Aorta (tissue), 5 donors: ENCODE data around the gene NCKAP5. TPM values are rescaled to one million over a fixed set of nuclear protein-coding genes. Genes with fewer than 3 reads are reported as not detected.

Source experiments
- ATAC-seq: fragments of 200-7000 bp; cut with Tn5 transposase; one replicate; pipeline ENCODE4 v1.9.1; 2022; ENCODE audit warnings: moderate library complexity; ENCODE audit not compliant: low FRiP score
- DNase-seq, 2 donors: peaks; one replicate each; pipeline ENCODE4 v3.0.0-alpha.2; 2020
- H3K27ac ChIP-seq, 2 donors: one replicate each; pipeline ENCODE4 v1.5.1; 2013; ENCODE audit warnings: low read length in 2 of 2, mild to moderate bottlenecking in 2 of 2, moderate library complexity in 2 of 2, control low read depth in 1 of 2, inconsistent platforms in 1 of 2, low read depth in 1 of 2
- H3K27me3 ChIP-seq, 2 donors: one replicate each; pipeline ENCODE4 v1.6.1; 2013; ENCODE audit warnings: control low read depth in 1 of 2, low read length in 1 of 2, mild to moderate bottlenecking in 1 of 2, moderate library complexity in 1 of 2; ENCODE audit not compliant: insufficient read depth in 2 of 2, control insufficient read depth in 1 of 2
- H3K36me3 ChIP-seq, 2 donors: one replicate each; pipeline ENCODE4 v1.6.1; 2013; ENCODE audit warnings: control low read depth in 1 of 2, low read length in 1 of 2, mild to moderate bottlenecking in 1 of 2; ENCODE audit not compliant: insufficient read depth in 2 of 2, control insufficient read depth in 1 of 2
- H3K4me1 ChIP-seq, 2 donors: one replicate each; pipeline ENCODE4 v1.6.1; 2013; ENCODE audit warnings: low read length in 2 of 2, control low read depth in 1 of 2, mild to moderate bottlenecking in 1 of 2, moderate library complexity in 1 of 2; ENCODE audit not compliant: insufficient read depth in 2 of 2, control insufficient read depth in 1 of 2
- H3K4me3 ChIP-seq, 2 donors: one replicate each; pipeline ENCODE4 v1.5.1; 2013; ENCODE audit warnings: low read length in 2 of 2, control low read depth in 1 of 2, mild to moderate bottlenecking in 1 of 2
- H3K9me3 ChIP-seq: one replicate; pipeline ENCODE4 v1.6.1; 2013; ENCODE audit warnings: mild to moderate bottlenecking, low read length; ENCODE audit not compliant: control insufficient read depth
- WGBS, 2 donors: extraction: QIAGEN DNeasy Blood & Tissue Kit; methylation state at CpG; one replicate each; pipeline ENCODE4 v1.1.7; 2013; 5-methylcytosine and 5-hydroxymethylcytosine counted together
- intact Hi-C, 2 donors: fragments of 100-400 bp; cut with DNase I; formaldehyde crosslinking; loops; one replicate each; pipeline versions ENCODE4 v1.14.2 to v1.15.0; 2022
- polyA plus RNA-seq, 2 donors: library from polyadenylated mRNA; stranded (reverse); fragments of 200-250 nt; gene quantifications; one replicate each; pipeline ENCODE4 v1.2.3, GENCODE V29; 2013
- total RNA-seq, 2 donors: library from RNA; stranded (reverse); fragmentation: NEBNext Ultra II Directional; extraction: Animal tissue kit (Norgen Biotek cat#: 25700); gene quantifications; one replicate each; pipeline ENCODE4 v1.2.1, GENCODE V29; 2021
- donor health status: healthy with polysubstance abuse.
- donor health status: Bipolar disorder and iron deficiency.
- donor health status: DM: no; HTN: no; CAD: no.
- donor health status: DM: no; HTN: no; CAD: no.
- donor health status: DM: yes; HTN: yes; CAD: no.

NCKAP5 gene
- total and polyA plus RNA-seq, 4 donors, result 0.75 to 7.5 (median 2.4) TPM; not detected in 1

GRCh38 chr2:133439565-133439920 is 128.7 kb downstream of the NCKAP5 start:
- ATAC-seq, result no peak
- no peaks in the 10 kb centered on the region for H3K4me1 ChIP-seq
- intact Hi-C loops, result no loop called here

DNA sequence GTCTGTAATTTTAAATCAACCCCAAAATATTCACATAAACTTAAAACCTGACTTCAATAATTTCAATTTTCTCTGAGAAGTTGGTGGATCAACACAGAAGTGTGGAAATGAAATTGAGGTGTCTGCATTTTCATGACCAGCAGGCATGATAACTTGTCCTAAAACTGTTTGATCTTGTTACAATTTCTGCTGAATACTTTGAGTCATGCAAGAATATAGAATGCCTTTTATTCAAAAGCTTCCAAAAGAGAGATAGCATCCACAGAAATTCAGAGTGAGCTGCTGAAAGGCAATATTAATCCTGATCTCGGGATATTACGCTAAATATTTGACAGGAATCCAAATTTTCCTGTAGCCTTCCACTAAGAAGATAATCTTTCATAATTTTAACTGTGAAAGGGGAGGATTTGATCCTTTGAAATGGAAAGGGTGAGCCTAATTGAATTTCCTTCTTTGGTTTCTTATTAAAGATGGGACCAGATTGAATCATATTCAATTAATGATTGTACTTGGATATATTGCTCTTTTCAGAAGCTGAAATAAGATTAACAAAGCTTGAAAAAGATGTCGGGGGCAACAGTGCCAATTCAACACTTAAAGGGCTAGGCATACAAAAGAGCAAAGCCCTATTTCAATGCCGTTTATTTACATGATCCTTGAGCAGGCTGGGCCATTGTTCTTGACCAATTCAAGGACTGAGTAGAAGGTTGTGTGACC is 129.3 kb downstream of the NCKAP5 start:
- no peaks in the 10 kb centered on the region for H3K27me3 ChIP-seq
- 87 to 88% methylated on average over 4 of the region's 4 CpGs for WGBS, 2 donors
- no peak overlapping the region for H3K27ac ChIP-seq
- no peak overlapping the region for H3K4me3 ChIP-seq
- no peaks in the 10 kb centered on the region for H3K9me3 ChIP-seq
- intact Hi-C loops, result no loop called here
- ATAC-seq (no peak), DNase-seq (no peak)
- H3K4me1 ChIP-seq, result no peaks in the 10 kb centered on the region
- H3K36me3 ChIP-seq, result no peaks in the 10 kb centered on the region

More at GRCh38 chr2:133439565-133439920, 128.7 kb downstream of the NCKAP5 start:
- no peak for DNase-seq
- no peak overlapping the region for H3K4me3 ChIP-seq
- no peaks in the 10 kb centered on the region for H3K27me3 ChIP-seq
- no peaks in the 10 kb centered on the region for H3K36me3 ChIP-seq
- H3K9me3 ChIP-seq, result no peaks in the 10 kb centered on the region
- H3K27ac ChIP-seq, result no peak overlapping the region

DNA sequence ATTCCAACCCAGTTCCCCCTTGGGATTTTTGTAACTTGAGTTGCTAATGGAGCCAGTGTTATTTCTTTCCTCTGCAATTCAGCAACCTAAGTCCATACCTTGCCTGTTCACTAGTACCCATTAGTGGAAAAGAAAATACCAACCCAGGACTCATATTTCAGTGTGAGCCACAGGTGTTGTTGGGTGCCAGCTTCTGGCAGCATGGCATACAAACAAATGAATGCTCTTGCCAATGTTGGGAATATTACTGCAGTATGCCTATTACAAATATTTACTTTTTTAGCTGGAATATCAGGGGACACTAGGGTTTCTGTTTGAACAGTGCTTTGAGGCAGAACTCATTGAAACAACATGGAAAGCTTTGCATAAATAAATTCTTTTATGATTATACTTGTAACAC is 130.2 kb downstream of the NCKAP5 start:
- intact Hi-C loops, result no loop called here

DNA sequence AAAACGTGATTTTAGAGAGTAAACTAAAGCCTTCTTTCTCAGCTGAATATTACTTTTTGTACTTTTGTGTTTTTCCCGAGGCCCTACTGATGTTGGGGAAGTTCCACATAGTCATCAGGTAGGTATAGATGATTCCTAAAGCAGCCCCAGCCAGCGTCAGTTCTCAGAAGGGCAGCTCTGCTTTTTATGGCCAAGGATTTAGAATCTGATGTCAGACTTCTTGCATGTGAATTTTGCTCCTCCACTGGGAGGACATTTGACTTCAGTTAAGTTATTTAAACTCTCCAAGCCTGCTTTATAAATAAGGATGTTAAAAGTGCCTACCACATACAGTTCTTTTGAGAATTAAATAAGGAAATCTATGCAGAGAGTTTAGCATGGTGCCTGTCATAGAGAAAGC is 130.8 kb downstream of the NCKAP5 start:
- H3K27me3 ChIP-seq, result no peaks in the 10 kb centered on the region
- H3K27ac ChIP-seq, result no peak overlapping the region
- no peak overlapping the region for H3K4me3 ChIP-seq
- intact Hi-C loops, result no loop called here
- ATAC-seq (no peak), DNase-seq (no peak)
- no peaks in the 10 kb centered on the region for H3K4me1 ChIP-seq
- H3K36me3 ChIP-seq, result no peaks in the 10 kb centered on the region
- WGBS, 2 donors, result 27 to 30% methylated on average over 3 of the region's 3 CpGs
- no peaks in the 10 kb centered on the region for H3K9me3 ChIP-seq

More for the DNA sequence above, 130.2 kb downstream of the NCKAP5 start:
- H3K36me3 ChIP-seq, result no peaks in the 10 kb centered on the region
- H3K4me1 ChIP-seq, result no peaks in the 10 kb centered on the region
- no peaks in the 10 kb centered on the region for H3K9me3 ChIP-seq
- DNase-seq (no peak), ATAC-seq (no peak)
- H3K4me3 ChIP-seq, result no peak overlapping the region
- H3K27ac ChIP-seq, result no peak overlapping the region
- no peaks in the 10 kb centered on the region for H3K27me3 ChIP-seq

DNA sequence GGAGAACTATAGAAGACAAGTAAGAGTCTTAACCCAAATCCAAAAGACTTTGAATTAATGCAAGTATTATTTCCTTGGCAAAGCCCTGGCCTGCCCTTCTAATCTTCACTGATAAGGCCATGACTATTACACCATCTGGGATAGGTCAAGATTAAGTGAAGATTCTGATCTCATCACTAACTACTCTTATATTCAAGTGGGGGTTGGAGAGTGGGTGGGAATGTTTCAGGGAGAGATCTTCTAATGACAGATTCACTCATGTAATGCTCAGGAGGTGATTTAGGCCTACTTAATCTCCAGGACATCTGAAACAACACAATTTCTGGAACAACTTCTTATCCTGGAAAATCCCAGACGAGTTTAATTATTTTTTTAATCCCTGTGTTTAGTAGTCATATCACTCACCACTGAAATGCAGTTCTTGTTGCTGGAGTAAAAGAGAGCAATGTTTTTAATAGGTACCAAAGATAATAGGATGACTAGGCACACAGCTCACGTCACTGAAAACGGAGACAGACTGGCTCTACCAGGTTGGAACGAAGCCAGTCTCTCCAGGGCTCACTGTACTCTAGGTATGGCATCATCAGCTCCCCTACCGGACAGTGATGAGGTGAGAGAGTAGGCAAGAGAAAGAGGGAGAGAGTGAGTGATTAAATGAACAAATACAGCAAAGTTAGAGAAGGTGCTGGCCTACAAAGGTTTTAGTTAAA is 133.1 kb downstream of the NCKAP5 start:
- no peaks in the 10 kb centered on the region for H3K27me3 ChIP-seq
- DNase-seq, result no peak
- H3K4me1 ChIP-seq, result no peaks in the 10 kb centered on the region
- H3K36me3 ChIP-seq, result no peaks in the 10 kb centered on the region
- 67 to 73% methylated on average over 5 of the region's 5 CpGs for WGBS, 2 donors
- intact Hi-C loops, result no loop called here
- ATAC-seq, result no peak
- no peaks in the 10 kb centered on the region for H3K9me3 ChIP-seq
- no peak overlapping the region for H3K27ac ChIP-seq
- H3K4me3 ChIP-seq, result no peak overlapping the region

DNA sequence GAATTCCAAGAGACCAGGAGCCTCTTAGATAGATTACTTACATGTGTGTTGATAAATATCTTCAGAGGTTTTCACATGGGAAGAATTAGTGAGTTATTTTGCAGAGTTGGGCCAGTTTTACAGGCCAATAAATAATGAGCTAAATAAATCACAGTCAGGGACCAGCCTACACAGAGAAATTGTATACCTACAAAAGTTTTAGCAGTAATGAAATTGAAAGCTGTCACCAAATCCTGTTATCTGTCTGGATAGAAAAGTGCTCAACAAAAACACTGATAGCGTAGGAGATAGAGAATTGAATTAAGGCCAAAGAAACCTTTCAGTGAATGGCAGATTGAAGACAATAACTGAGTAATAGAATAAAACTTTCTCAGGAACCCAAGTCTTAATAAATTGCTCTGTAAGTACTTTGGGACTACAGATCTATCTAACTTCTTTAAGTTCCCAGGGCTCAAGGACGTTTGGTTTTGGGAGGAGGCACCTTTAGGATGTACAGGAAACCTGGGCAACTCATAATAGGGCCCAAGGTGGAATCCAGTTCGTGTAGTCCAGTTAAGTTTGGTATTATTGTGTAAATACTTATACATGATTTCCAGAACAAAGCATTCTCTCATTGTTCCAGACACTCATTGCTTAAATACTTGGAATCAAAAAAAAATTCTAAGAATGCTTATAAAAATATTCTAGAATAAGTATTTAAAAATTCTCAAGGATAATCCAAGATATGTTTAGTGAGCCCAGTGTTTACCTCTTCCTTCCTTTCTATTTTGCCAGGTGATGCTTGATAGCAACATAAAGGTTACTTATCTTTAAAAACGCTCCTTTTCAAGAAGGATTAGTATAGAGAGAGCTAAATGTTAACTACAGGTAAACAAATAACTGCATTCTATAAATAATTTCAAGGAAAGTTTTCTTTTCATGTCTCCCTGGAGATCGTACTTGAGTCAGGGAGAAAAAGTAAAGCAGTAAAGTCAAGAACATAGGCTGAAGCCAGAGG is 134.5 kb downstream of the NCKAP5 start:
- WGBS, 2 donors, result 23 to 29% methylated on average over 5 of the region's 5 CpGs
- Histone ChIP-seq H3K9me3 (no peaks in the 10 kb centered on the region), H3K27ac (no peak overlapping the region), H3K4me3 (no peak overlapping the region), H3K27me3 (no peaks in the 10 kb centered on the region), H3K36me3 (no peaks in the 10 kb centered on the region), H3K4me1 (no peaks in the 10 kb centered on the region)
- no peak for DNase-seq
- ATAC-seq, result no peak
- intact Hi-C loops, result no loop called here

DNA sequence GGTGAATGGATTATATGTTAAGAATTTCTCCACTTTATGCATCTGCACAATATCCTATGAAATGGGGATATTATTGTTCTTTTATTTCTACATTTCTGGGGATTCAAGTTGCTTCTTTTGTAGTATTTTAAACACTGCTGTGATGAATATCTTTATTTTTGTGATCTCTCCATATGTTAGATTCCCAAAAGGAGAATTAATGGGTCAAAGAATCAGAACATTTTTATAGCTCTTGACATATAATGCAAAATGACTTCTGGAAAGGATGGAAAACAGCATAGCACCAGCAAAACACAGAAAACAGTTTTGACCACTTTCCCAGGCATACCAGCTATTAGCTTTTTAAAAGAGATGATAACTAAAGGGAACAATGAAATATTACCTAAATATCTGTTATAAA is 135.5 kb downstream of the NCKAP5 start:
- no peak overlapping the region for H3K4me3 ChIP-seq
- no peaks in the 10 kb centered on the region for H3K4me1 ChIP-seq
- no peak for ATAC-seq
- no peaks in the 10 kb centered on the region for H3K36me3 ChIP-seq
- no peaks in the 10 kb centered on the region for H3K27me3 ChIP-seq
- no peak overlapping the region for H3K27ac ChIP-seq
- no peaks in the 10 kb centered on the region for H3K9me3 ChIP-seq
- intact Hi-C loops, result no loop called here
- no peak for DNase-seq

DNA sequence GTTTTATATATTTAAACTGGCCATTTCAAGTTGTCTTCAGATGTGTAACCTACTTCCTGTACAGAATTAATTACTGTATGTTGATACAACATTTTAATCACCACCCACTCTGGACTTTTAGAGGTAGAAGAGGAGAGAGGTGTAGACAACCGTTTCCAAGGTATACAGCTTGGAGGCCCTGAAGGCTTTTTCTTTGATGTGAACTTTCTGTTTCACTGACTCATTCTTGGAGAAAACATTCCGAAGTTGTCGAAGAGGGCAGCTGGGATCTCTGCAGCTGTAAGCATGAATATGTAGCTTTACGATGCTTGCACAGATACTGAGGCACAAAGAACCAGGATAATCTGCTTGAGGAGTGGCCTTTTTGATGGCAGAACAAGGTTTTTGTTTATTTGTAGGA is 137.0 kb downstream of the NCKAP5 start:
- H3K36me3 ChIP-seq, result no peaks in the 10 kb centered on the region
- no peaks in the 10 kb centered on the region for H3K4me1 ChIP-seq
- no peak overlapping the region for H3K4me3 ChIP-seq
- no peaks in the 10 kb centered on the region for H3K9me3 ChIP-seq
- H3K27ac ChIP-seq, result no peak overlapping the region
- DNase-seq (no peak), ATAC-seq (no peak)
- 41 to 47% methylated on average over 4 of the region's 4 CpGs for WGBS, 2 donors
- intact Hi-C loops, result no loop called here
- no peaks in the 10 kb centered on the region for H3K27me3 ChIP-seq
